ENCODE measurements around the gene TM9SF1. TPM values are rescaled to one million over a fixed set of nuclear protein-coding genes. Genes with fewer than 3 reads are reported as not detected.

Gene TM9SF1
- total RNA-seq, result 10 to 100 TPM; 15.7 to 75.4 (median 53.8) TPM

DNA sequence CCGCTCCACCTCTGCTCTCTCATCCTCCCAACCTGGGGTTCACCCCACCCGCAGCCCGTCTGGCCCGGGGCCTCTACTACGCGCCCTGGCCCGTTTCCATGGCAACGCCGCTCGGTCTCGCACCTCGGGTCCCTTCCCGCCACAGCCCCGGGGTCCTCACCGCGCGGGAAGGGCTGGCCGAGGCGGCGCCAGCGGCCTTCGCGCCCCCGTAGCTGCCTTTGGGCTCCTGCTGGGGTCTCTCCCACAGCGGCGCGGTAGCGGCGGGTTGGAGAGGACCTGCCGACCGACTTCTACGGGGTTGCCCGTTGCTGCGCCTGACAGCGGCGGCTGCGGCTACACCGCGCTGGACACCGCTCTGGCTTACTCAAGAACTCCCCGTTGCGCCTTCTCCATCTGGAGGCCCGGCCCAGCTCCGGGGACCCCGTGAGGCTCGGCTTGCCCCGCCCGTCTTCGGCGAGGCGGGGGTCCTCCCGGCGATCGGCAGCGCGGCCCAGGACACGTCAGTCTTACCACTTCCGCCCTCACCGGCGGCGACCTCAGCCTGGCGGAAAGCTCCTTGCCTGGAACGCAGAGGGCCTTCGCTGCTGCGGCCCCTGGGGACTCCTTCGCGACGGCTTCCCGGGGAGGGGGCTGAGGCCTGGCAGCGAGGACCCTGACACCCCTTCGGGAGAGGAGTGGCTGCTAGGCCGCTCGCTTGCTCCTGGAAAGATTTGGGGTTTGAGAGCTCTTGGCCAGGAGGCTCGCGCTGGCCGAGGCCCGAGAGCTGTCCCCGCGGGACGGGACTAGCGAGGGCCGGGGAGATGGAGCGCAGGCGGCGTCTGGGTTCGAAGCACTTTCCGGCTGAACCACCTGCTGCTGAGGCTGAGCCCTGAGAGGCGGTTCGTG lies at the start of gene TM9SF1:
Gene TM9SF1, minus strand, starts transcription at position 256 of the 885 bp plus-strand sequence. CDS start 422 bp downstream, outside the sequence.
- DNase-seq, result peak; percentile 91 to 98
- Histone ChIP-seq H3K27ac (peak within 1 kb of the TSS; percentile 97 to 100 (median 99)), H3K4me3 (peak within 1 kb of the TSS; percentile 65 to 87 (median 79)), H3K4me1 (peaks cover 26 to 41% (median 30%) of the 10 kb centered on the region in 4 donors), H3K27me3 (no peaks in the 10 kb centered on the region), H3K9me3 (no peaks in the 10 kb centered on the region), H3K36me3 (peaks cover 0 to 32% (median 10%) of the 10 kb centered on the region in 4 donors)
- TF ChIP-seq POLR2A (IDR thresholded peaks at IDR 0.05), result peak; percentile 68 to 86 (median 72)
- TF ChIP-seq CTCF (IDR thresholded peaks at IDR 0.05), result peak in 2 of 6 experiments; percentile 24 to 31
- peak; percentile 95 to 97 for TF ChIP-seq POLR2AphosphoS5 (IDR thresholded peaks at IDR 0.05)
- TF ChIP-seq EP300 (IDR thresholded peaks at IDR 0.05), result no peak
- WGBS, 2 donors, result 0 to 1% methylated on average over 21 to 52 of the region's 89 CpGs
- ATAC-seq (ENCODE audit: low FRiP score in 2 of 2), result peak; percentile 95 to 98

DNA sequence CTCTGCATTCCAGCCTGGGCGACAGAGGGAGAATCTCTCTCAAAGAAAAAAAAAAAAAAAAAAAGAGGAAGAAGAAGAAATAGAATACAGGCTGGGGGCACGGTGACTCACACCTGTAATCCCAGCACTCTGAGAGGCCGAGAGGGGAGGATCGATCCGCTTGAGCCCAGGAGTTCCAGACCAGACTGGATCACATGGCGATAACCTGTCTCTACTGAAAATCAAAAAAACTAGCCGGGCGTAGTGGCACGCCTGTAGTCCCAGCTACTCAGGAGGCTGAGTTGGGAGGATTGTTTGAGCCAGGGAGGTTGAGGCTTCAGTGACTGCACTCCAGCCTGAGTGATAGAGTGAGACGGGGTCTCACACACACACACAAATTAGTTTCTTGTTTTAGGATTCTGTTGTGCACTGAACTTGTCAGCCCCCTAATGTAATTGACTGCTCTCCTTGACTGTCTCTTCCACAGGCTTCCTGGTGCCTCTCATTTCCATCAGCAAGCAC lies 48.1 kb upstream of the TM9SF1 start:
- Histone ChIP-seq H3K9me3 (no peaks in the 10 kb centered on the region), H3K36me3 (peaks cover 2 to 29% (median 26%) of the 10 kb centered on the region in 4 donors), H3K27me3 (no peaks in the 10 kb centered on the region), H3K4me1 (peaks cover 34 to 44% (median 38%) of the 10 kb centered on the region in 4 donors), H3K27ac (peak overlapping the region; percentile 97 to 100 (median 98)), H3K4me3 (peak overlapping the region; percentile 60 to 93 (median 63))
- TF ChIP-seq POLR2AphosphoS5 (IDR thresholded peaks at IDR 0.05) (no peak), CTCF (IDR thresholded peaks at IDR 0.05) (no peak), EP300 (IDR thresholded peaks at IDR 0.05) (no peak), POLR2A (IDR thresholded peaks at IDR 0.05) (no peak)
- peak in 1 of 2 donors; percentile 41 for DNase-seq
- peak in 1 of 2 donors; percentile 0 for ATAC-seq (ENCODE audit: low FRiP score in 2 of 2)
- WGBS, 2 donors, result 44 to 47% methylated on average over 10 of the region's 10 CpGs

DNA sequence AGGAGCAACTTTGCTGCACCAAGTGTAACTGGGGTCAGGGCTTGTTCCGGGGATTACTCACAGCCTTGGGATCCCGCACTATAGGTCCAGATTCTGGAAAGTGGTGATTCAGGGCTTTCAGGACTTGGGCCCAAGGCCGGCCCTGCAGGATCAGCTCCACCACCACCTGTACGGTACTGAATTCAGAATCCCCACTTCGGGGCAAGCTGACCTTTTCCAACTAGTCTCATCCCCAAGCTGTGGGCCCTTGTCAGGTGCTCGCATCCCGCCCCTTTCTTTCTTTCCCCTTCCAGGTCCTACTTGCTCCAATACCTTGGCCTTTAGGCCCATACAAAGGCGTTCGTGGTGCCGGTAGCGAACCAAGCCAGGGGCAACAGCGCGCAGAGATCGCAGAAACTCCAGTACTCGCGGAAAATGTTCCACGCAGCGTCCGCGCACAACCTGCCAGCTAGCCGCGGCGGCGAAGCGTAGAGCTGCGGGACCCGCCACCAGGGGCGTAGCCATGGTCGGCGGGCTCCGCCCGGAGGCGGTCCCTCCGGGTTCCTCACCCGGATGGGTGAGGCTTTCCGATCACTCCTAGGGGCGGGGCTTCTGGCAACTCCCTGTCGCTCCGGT lies 46.7 kb upstream of the TM9SF1 start:
- Histone ChIP-seq H3K4me1 (peaks cover 34 to 46% (median 38%) of the 10 kb centered on the region in 4 donors), H3K27me3 (no peaks in the 10 kb centered on the region), H3K4me3 (peak overlapping the region; percentile 61 to 93 (median 66)), H3K36me3 (peaks cover 12 to 43% (median 40%) of the 10 kb centered on the region in 4 donors), H3K27ac (peak overlapping the region; percentile 97 to 100 (median 98)), H3K9me3 (no peaks in the 10 kb centered on the region)
- peak; percentile 96 to 98 for ATAC-seq (ENCODE audit: low FRiP score in 2 of 2)
- peak; percentile 95 to 97 for DNase-seq
- no peak for TF ChIP-seq POLR2A (IDR thresholded peaks at IDR 0.05)
- TF ChIP-seq CTCF (IDR thresholded peaks at IDR 0.05), result peak; percentile 57 to 90 (median 88)
- WGBS, 2 donors, result 2 to 4% methylated on average over 16 to 33 of the region's 39 CpGs

DNA sequence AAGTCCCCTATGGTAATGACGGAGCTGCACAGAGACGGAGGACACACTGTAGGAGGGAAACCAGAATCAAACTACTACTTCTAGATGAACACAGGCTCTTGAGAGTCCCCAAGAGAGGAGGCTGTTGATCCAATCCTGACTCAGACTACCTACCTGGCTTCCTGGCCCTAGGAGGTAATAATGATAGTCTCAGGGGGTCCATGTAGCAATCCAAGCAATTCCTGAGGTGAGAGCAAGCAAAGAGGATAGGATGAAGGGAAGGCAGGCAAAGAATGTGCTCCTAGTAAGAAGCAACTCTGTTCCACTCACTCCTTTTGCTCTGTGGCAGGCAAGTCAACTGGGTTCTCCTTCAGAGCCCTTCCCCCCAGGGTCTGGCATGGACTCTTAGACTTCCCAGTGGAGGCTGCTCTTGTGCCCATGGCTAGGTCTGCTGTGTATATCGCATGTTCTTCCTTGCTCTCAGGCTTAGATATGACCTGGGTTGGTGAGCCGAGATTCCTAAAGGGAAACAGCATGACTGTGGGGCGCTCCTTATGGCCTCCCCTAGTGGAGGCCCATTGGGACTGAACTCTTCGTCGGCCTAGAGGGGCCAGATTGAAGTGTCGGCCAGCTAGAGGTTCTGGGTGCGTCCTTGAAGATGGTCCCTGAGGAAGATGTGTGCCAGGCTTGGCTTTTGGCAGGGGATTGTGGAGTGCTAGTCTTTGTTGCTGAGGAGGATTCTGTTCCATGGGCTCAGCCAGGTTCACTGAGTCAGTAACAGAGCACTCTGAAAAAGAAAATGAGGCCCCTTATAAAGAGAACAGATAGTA lies 45.1 kb upstream of the TM9SF1 start:
- ATAC-seq (ENCODE audit: low FRiP score in 2 of 2) (no peak), DNase-seq (no peak)
- H3K27ac ChIP-seq, result peak overlapping the region in 2 of 4 donors; percentile 97 to 98
- H3K4me1 ChIP-seq, result peaks cover 34 to 46% (median 38%) of the 10 kb centered on the region in 4 donors
- WGBS, 2 donors, result 92 to 97% methylated on average over 5 to 9 of the region's 9 CpGs
- TF ChIP-seq CTCF (IDR thresholded peaks at IDR 0.05) (no peak), EP300 (IDR thresholded peaks at IDR 0.05) (no peak), POLR2AphosphoS5 (IDR thresholded peaks at IDR 0.05) (no peak), POLR2A (IDR thresholded peaks at IDR 0.05) (no peak)
- no peaks in the 10 kb centered on the region for H3K9me3 ChIP-seq
- H3K27me3 ChIP-seq, result no peaks in the 10 kb centered on the region
- H3K36me3 ChIP-seq, result peaks cover 16 to 60% (median 55%) of the 10 kb centered on the region in 4 donors
- H3K4me3 ChIP-seq, result peak overlapping the region in 1 of 4 donors; percentile 93

All from upper lobe of left lung (tissue), 6 donors.